Endothelial cell (in vitro differentiated cells): Measurements from ENCODE around the gene NEGR1. TPM values are rescaled to one million over a fixed set of nuclear protein-coding genes. Genes with fewer than 3 reads are reported as not detected.

Experiments
- DNase-seq: peaks from one replicate; pipeline ENCODE4 v3.0.0; 2021; ENCODE audit warnings: low spot score
- H3K27ac Mint-ChIP-seq: one replicate; pipeline ENCODE4 v1.8.0; 2021; ENCODE audit warnings: mixed read lengths, inconsistent platforms; ENCODE audit not compliant: unreplicated experiment
- H3K27me3 Mint-ChIP-seq: one replicate; pipeline ENCODE4 v1.8.0; 2021; ENCODE audit warnings: mild to moderate bottlenecking, moderate library complexity, mixed read lengths, inconsistent platforms; ENCODE audit not compliant: unreplicated experiment
- H3K36me3 Mint-ChIP-seq: one replicate; pipeline ENCODE4 v1.8.0; 2021; ENCODE audit warnings: mild to moderate bottlenecking, low read depth, mixed read lengths, inconsistent platforms; ENCODE audit not compliant: unreplicated experiment
- H3K4me1 Mint-ChIP-seq: one replicate; pipeline ENCODE4 v1.8.0; 2021; ENCODE audit warnings: mild to moderate bottlenecking, mixed read lengths, inconsistent platforms; ENCODE audit not compliant: unreplicated experiment
- H3K4me3 Mint-ChIP-seq: one replicate; pipeline ENCODE4 v1.8.0; 2021; ENCODE audit warnings: mild to moderate bottlenecking, mixed read lengths, inconsistent platforms; ENCODE audit not compliant: unreplicated experiment
- H3K9me3 Mint-ChIP-seq: one replicate; pipeline ENCODE4 v1.8.0; 2021; ENCODE audit warnings: mixed read lengths, inconsistent platforms; ENCODE audit not compliant: unreplicated experiment
- CTCF ChIP-seq: fragments of 200-600 bp; sonication (generic); IDR thresholded peaks from one replicate; pipeline ENCODE4 v1.5.0; 2021; ENCODE audit warnings: antibody characterized with exemption; ENCODE audit not compliant: unreplicated experiment
- total RNA-seq: library from RNA; stranded (reverse); fragmentation: NEBNext Ultra II Directional; extraction: Animal tissue kit (Norgen Biotek cat#: 25700); gene quantifications from one replicate; pipeline ENCODE4 v1.2.1, GENCODE V29; 2021; ENCODE audit not compliant: unreplicated experiment

NEGR1 gene
- total RNA-seq, 1 donor from 2014 or later, result 2.9 TPM

DNA sequence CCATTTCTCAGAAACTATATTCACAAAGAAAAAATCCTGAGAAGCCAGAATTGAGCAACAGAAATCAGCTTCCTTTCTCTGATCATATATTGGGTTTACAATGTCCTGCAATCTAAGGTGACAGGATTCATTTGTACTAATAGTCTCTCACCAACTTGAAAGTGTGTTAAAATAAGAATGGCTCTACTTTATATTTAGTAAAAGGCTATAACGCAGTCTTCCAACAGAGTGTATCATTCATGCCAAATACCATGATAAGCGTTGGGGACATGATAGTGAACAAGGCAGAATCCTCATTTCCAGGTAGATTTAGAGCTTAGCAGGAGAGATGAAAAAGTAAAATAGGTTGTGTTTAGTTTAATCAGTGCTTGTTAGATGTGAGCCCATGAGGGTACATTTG, 682.3 kb downstream of the NEGR1 start:
- H3K27ac Mint-ChIP-seq, result no peak overlapping the region

GRCh38 chr1:71599306-71599705, 683.0 kb downstream of the NEGR1 start:
- no peak for TF ChIP-seq CTCF
- H3K36me3 Mint-ChIP-seq, result no peaks in the 10 kb centered on the region
- H3K4me1 Mint-ChIP-seq, result no peaks in the 10 kb centered on the region
- H3K9me3 Mint-ChIP-seq, result no peaks in the 10 kb centered on the region
- no peak for DNase-seq
- H3K27ac Mint-ChIP-seq, result no peak overlapping the region
- no peak overlapping the region for H3K4me3 Mint-ChIP-seq
- no peaks in the 10 kb centered on the region for H3K27me3 Mint-ChIP-seq

More for the DNA sequence above, 682.3 kb downstream of the NEGR1 start:
- DNase-seq, result no peak
- Mint-ChIP-seq H3K27me3 (no peaks in the 10 kb centered on the region), H3K4me3 (no peak overlapping the region), H3K4me1 (no peaks in the 10 kb centered on the region), H3K9me3 (no peaks in the 10 kb centered on the region), H3K36me3 (no peaks in the 10 kb centered on the region)
- no peak for TF ChIP-seq CTCF

DNA sequence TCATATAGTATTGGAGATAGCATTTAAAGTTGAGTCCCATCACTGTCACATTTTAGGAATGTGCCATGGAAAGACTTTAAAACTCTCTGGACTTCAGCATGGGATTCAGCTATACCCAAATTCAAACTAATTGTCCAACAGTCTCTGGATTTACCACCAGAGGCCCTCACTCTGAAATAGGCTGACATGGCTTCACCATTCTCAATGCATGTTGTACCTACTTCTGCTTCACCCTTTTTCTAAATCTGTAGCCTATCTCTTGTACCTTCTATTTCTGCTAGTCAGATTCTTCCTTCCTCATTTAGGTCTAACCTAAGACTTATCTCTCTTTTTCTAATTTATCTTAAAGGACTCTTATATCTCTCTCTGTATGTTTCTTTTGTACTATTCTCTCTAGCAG, 688.8 kb downstream of the NEGR1 start:
- Mint-ChIP-seq H3K36me3 (no peaks in the 10 kb centered on the region), H3K9me3 (no peaks in the 10 kb centered on the region), H3K4me1 (no peaks in the 10 kb centered on the region), H3K27me3 (no peaks in the 10 kb centered on the region), H3K27ac (no peak overlapping the region), H3K4me3 (no peak overlapping the region)
- TF ChIP-seq CTCF, result peak; percentile 27
- DNase-seq, result peak; percentile 8

DNA sequence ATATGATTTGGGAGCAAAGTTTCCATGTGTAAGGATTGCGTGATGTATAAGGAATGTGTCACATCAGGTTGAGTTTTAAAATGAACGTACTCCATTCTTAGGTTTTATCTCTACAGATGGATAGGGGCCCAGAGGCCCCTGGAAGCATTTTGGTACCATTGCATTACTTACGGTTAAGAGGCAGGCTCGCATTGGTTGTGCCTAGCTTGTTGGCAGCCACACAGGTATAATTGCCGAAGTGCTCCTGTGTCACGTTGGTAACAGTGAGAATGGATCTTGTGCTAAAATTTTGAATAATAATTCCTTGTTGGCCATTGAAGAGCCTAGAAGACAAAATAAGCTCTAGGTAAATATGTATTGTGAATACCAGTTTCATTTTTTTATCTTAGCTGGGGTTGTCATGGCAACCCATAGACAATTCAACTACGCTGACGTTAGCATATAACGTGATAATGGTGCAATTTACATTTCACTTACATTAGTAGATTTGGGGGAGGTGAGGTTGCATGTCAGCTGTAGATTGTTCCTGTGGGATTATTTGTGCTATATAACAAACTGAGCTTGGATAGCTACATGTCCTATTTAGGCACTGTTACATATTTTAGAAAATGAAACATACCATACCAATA, 689.6 kb downstream of the NEGR1 start:
- no peak for TF ChIP-seq CTCF
- H3K36me3 Mint-ChIP-seq, result no peaks in the 10 kb centered on the region
- no peaks in the 10 kb centered on the region for H3K9me3 Mint-ChIP-seq
- H3K4me3 Mint-ChIP-seq, result no peak overlapping the region
- H3K27ac Mint-ChIP-seq, result no peak overlapping the region
- H3K27me3 Mint-ChIP-seq, result no peaks in the 10 kb centered on the region
- DNase-seq, result no peak
- no peaks in the 10 kb centered on the region for H3K4me1 Mint-ChIP-seq

DNA sequence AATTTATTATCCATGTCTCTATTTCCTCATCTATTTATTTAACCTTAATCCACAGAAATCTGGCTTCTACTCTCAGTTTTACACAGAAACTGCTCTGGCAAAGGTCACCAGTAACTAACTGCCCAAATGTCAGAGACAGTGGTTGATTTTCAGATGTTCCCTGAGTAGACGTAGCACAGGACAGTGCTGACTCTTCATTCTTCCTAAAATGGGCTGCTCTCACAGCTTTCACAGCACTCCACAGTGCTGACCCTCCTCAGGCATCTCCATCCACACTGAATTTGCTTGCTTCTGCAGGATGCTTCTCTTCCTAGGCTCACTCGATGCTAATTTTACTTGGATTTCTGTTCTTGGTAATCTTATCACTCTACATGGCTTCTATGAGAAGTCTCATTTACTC, 693.3 kb downstream of the NEGR1 start:
- no peak for TF ChIP-seq CTCF
- no peak for DNase-seq
- no peaks in the 10 kb centered on the region for H3K27me3 Mint-ChIP-seq
- H3K4me3 Mint-ChIP-seq, result no peak overlapping the region
- H3K36me3 Mint-ChIP-seq, result no peaks in the 10 kb centered on the region
- H3K9me3 Mint-ChIP-seq, result no peaks in the 10 kb centered on the region
- no peaks in the 10 kb centered on the region for H3K4me1 Mint-ChIP-seq
- H3K27ac Mint-ChIP-seq, result no peak overlapping the region
